ENCODE measurements around the gene NOP10.
"Not testable (repeated sequence)": the region's sequence is repeated elsewhere in the genome, so short reads cannot be mapped to it uniquely, and the experiment has no call there.

NOP10 gene

DNA sequence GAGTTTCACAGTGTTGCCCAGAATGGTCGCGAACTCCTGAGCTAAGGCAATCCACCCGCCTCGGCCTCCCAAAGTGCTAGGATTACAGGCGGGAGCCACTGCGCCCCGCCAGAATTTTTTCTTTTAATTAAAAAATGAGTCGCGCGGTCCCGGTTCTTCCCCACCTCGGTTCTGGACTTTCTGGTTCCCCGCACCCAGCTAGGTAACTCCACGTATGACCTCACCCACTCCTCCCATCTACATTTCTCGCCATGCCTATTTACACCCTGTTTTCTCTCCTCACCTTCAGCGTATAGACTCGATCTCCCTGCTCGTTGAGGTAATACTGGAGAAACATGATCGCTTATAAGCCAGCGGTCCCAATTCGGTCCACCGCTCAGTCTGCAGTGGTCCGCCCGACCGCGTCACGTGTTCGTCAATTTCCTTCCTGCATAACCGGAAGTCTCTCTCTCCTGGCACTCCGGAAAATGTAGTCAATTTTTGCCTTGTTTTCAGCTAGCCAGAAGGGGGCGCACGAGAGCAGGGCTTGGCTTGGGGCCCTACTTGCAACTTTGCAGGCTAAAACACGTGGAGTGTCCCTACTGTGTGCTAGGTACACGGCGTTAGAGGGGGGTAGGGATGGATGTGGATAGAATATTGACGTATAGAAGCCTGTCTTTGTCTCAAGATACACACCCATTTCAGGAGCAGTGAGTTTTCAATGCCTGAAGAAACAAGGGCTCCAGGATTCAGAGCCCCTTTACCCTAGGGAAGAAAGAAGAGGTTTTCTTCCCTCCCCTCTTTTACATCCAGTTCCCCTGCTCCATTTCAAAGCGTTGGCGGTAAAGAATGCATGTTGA lies at the start of gene NOP10, which contains the start of gene NUTM1:
Gene NOP10, minus strand, starts transcription at position 400 of the 839 bp plus-strand sequence. Its CDS starts 63 bp downstream, at position 337.
Gene NUTM1, plus strand, starts transcription at position 579 of the 839 bp plus-strand sequence. CDS start 382 bp downstream, outside the sequence.
- Mint-ChIP-seq H3K4me1 (peaks cover 26% of the 10 kb centered on the region), H3K4me3 (no peak within 1 kb of the TSS), H3K27ac (peak within 1 kb of the TSS; percentile 95), H3K27me3 (no peaks in the 10 kb centered on the region), H3K9me3 (no peaks in the 10 kb centered on the region), H3K36me3 (peaks cover 17% of the 10 kb centered on the region)

GRCh38 chr15:34389594-34390086 lies 46.7 kb upstream of the NOP10 start:
- H3K4me1 Mint-ChIP-seq, H3K36me3 Mint-ChIP-seq, H3K27me3 Mint-ChIP-seq, H3K4me3 Mint-ChIP-seq, H3K9me3 Mint-ChIP-seq, H3K27ac Mint-ChIP-seq: not testable (repeated sequence)

GRCh38 chr15:34381829-34382521 lies 39.0 kb upstream of the NOP10 start:
- H3K27me3 Mint-ChIP-seq, H3K4me3 Mint-ChIP-seq, H3K27ac Mint-ChIP-seq, H3K9me3 Mint-ChIP-seq, H3K4me1 Mint-ChIP-seq, H3K36me3 Mint-ChIP-seq: not testable (repeated sequence)

DNA sequence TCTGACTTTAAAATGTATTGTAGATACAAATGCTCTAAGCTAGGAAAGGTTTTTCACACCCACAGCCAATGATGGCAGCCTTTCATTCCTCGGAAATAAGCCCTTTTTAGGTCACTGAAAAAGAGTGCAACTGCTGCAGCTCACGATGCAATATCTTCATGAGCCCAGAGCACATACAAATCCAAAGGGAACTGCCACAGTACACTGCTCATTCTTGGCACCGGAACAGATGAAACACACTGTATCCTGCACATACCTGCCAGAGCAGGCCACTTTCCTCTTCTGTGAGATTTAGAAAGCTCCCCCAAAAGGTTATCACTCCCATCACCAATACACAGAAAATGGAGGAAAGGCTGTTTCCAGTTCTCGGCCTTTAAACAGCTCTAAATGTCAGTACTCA lies 37.6 kb upstream of the NOP10 start:
- H3K4me3 Mint-ChIP-seq, H3K4me1 Mint-ChIP-seq, H3K36me3 Mint-ChIP-seq, H3K9me3 Mint-ChIP-seq, H3K27ac Mint-ChIP-seq, H3K27me3 Mint-ChIP-seq: not testable (repeated sequence)

DNA sequence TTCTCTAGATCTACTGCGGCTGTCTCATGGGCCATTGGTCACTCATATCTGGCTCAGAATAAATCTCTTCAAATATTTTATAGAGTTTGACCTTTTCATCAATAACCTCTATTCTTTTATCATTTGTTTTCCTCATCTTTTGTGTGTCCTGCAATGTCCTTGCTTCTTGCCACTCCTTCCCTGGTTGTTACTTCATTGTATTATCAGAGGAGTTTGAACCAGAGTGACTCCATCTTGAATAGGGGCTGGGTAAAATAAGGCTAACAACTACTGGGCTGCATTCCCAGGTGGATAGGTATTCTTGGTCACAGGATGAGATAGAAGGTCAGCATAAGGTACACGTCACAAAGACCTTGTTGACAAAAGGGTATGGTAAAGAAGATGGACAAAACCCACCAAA lies 33.9 kb upstream of the NOP10 start:
- no peak overlapping the region for H3K4me3 Mint-ChIP-seq
- no peaks in the 10 kb centered on the region for H3K9me3 Mint-ChIP-seq
- no peaks in the 10 kb centered on the region for H3K4me1 Mint-ChIP-seq
- no peaks in the 10 kb centered on the region for H3K36me3 Mint-ChIP-seq
- H3K27me3 Mint-ChIP-seq: no peaks in the 10 kb centered on the region
- H3K27ac Mint-ChIP-seq: no peak overlapping the region

DNA sequence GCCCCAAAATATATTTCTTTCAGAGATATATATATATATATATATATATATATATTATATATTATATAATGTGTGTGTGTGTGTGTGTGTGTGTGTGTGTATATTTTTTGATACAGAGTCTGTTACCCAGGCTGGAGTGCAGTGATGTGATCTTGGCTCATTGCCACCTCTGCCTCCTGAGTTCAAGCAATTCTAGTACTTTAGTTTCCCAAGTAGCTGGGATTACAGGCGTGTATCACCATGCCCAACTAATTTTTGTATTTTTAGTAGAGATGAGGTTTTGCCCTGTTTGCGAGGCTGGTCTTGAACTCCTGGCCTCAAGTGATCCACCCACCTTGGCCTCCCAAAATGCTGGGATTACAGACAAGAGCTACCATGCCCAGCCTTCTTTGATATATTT lies 32.6 kb upstream of the NOP10 start:
- H3K4me3 Mint-ChIP-seq, H3K9me3 Mint-ChIP-seq, H3K27ac Mint-ChIP-seq, H3K4me1 Mint-ChIP-seq, H3K36me3 Mint-ChIP-seq, H3K27me3 Mint-ChIP-seq: not testable (repeated sequence)

DNA sequence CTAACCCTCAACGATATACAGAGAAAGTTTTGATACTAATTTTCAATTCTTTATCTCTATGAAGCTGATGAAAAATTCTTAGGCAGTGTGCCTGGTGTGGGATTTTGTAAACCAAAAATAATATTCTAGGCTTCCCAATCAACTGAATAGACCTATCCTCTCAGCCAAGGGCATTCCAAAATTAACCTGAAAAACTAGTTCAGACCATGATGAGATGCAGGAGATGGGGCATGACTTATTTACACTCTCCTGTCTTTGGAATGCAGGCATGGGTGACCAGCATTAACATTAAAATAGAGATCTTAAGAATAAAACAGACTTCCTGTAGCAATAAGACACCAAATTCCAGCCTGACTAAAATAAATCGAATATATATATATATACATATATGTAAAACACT lies 31.9 kb upstream of the NOP10 start:
- peaks cover 6% of the 10 kb centered on the region for H3K4me1 Mint-ChIP-seq
- no peaks in the 10 kb centered on the region for H3K36me3 Mint-ChIP-seq
- no peak overlapping the region for H3K27ac Mint-ChIP-seq
- H3K27me3 Mint-ChIP-seq: no peaks in the 10 kb centered on the region
- H3K9me3 Mint-ChIP-seq: no peaks in the 10 kb centered on the region
- no peak overlapping the region for H3K4me3 Mint-ChIP-seq

- Mint-ChIP-seq H3K27ac (no peak overlapping the region), H3K4me3 (no peak overlapping the region), H3K36me3 (no peaks in the 10 kb centered on the region), H3K9me3 (no peaks in the 10 kb centered on the region), H3K27me3 (no peaks in the 10 kb centered on the region), H3K4me1 (peaks cover 11% of the 10 kb centered on the region)
Observed at GRCh38 chr15:34373951-34374350, 31.0 kb upstream of the NOP10 start.

GRCh38 chr15:34370643-34371042 lies 27.7 kb upstream of the NOP10 start:
- Mint-ChIP-seq H3K4me3 (no peak overlapping the region), H3K27ac (no peak overlapping the region), H3K4me1 (peaks cover 28% of the 10 kb centered on the region), H3K27me3 (no peaks in the 10 kb centered on the region), H3K36me3 (no peaks in the 10 kb centered on the region), H3K9me3 (no peaks in the 10 kb centered on the region)

- peak overlapping the region; percentile 85 for H3K27ac Mint-ChIP-seq
- no peaks in the 10 kb centered on the region for H3K27me3 Mint-ChIP-seq
- peaks cover 34% of the 10 kb centered on the region for H3K4me1 Mint-ChIP-seq
- H3K9me3 Mint-ChIP-seq: no peaks in the 10 kb centered on the region
- H3K36me3 Mint-ChIP-seq: no peaks in the 10 kb centered on the region
- no peak overlapping the region for H3K4me3 Mint-ChIP-seq
Observed at GRCh38 chr15:34370129-34370528, 27.2 kb upstream of the NOP10 start.

DNA sequence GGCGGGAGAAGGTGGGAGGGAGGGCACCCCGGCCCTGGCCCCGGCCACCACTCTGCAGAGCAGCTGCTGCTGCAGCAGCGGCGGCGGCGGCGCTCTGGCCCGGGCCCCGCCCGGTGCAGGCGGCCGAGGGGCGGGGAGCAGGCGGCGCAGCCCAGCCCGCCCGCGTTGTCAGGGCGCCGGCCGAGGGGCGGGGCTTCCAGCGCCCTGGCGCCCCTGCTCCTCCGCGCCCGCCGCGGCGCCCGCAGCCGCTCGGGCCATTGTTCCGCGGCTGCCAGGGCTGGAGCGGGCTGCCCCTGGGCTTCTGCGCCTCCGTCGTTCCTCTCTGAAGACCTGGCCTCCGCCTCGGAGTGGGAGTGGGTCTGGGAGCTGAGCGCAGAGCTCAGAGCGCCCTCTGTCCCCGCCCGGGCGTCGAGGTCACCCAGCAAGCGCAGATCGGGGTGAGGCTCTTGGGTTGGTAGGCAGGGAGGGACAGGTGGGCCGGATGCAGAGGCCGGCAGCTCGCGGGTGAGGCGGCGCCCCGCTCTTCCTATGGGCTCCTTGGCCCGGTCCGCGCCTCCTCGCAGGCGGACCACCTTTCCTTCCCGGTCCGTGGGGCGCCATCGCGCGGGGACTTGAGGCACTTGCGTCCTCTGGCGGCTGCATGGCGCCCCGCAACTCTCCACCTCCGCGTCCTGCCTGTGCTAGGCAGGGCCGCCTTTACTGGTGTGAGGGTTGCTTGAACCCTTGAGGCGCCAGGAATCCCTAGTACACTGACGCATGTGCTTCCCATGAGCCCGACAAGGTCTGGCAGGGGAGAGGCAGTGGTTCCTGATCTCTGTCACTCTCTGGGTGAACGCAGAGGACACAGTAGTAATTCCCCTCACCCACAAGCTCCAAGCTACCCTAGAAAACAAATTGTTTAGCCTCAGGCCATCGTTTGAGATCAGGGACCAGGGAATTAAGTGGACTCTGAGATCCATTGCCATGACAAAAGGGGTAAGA lies 24.5 kb upstream of the NOP10 start, which contains the start of gene LPCAT4:
Gene LPCAT4, minus strand, starts transcription at position 96 of the 981 bp plus-strand sequence. CDS start 96 bp downstream, outside the sequence.
- peak within 1 kb of the TSS; percentile 96 for H3K4me3 Mint-ChIP-seq
- no peaks in the 10 kb centered on the region for H3K9me3 Mint-ChIP-seq

GRCh38 chr15:34366271-34367065 lies 23.5 kb upstream of the NOP10 start:
- Mint-ChIP-seq H3K4me3 (peak overlapping the region; percentile 96), H3K27ac (peak overlapping the region; percentile 90), H3K9me3 (no peaks in the 10 kb centered on the region), H3K36me3 (peaks cover 2% of the 10 kb centered on the region), H3K27me3 (no peaks in the 10 kb centered on the region), H3K4me1 (peaks cover 39% of the 10 kb centered on the region)

More for the DNA sequence above, 24.5 kb upstream of the NOP10 start, which contains the start of gene LPCAT4:
- Mint-ChIP-seq H3K36me3 (no peaks in the 10 kb centered on the region), H3K4me1 (peaks cover 39% of the 10 kb centered on the region), H3K27me3 (no peaks in the 10 kb centered on the region), H3K27ac (peak within 1 kb of the TSS; percentile 91)

GRCh38 chr15:34365836-34366235 lies 22.9 kb upstream of the NOP10 start:
- H3K27ac Mint-ChIP-seq: peak overlapping the region; percentile 25
- peaks cover 2% of the 10 kb centered on the region for H3K36me3 Mint-ChIP-seq
- no peaks in the 10 kb centered on the region for H3K9me3 Mint-ChIP-seq
- peaks cover 39% of the 10 kb centered on the region for H3K4me1 Mint-ChIP-seq
- no peaks in the 10 kb centered on the region for H3K27me3 Mint-ChIP-seq
- H3K4me3 Mint-ChIP-seq: peak overlapping the region; percentile 96

GRCh38 chr15:34365091-34365825 lies 22.3 kb upstream of the NOP10 start:
- peaks cover 2% of the 10 kb centered on the region for H3K36me3 Mint-ChIP-seq
- H3K27ac Mint-ChIP-seq: peak overlapping the region; percentile 35
- H3K27me3 Mint-ChIP-seq: no peaks in the 10 kb centered on the region
- no peaks in the 10 kb centered on the region for H3K9me3 Mint-ChIP-seq
- H3K4me3 Mint-ChIP-seq: peak overlapping the region; percentile 96
- H3K4me1 Mint-ChIP-seq: peaks cover 37% of the 10 kb centered on the region

All from activated naive CD4-positive, alpha-beta T cell treated with anti-CD3 and anti-CD28 coated beads, Interleukin-2, amount 50 U/mL, for 24 hours (primary cell).